Prostate gland (tissue), 2 donors: ENCODE results near the gene ADAMTS3. TPM values are rescaled to one million over a fixed set of nuclear protein-coding genes. Genes with fewer than 3 reads are reported as not detected.
"Not testable (repeated sequence)": the region's sequence is repeated elsewhere in the genome, so short reads cannot be mapped to it uniquely, and the experiment has no call there.

Source experiments
- DNase-seq: peaks from one replicate; pipeline ENCODE4 v3.0.0-alpha.2; 2019; ENCODE audit warnings: low spot score
- H3K27ac ChIP-seq, 2 donors: fragments of 200-600 bp; sonication (generic); 2 replicates each; pipeline ENCODE4 v1.5.1; 2017 to 2019
- H3K27me3 ChIP-seq: fragments of 200-600 bp; sonication (generic); replicated peaks from 2 replicates; pipeline ENCODE4 v1.5.1; 2019; ENCODE audit not compliant: insufficient read depth
- H3K36me3 ChIP-seq, 2 donors: fragments of 200-600 bp; sonication (generic); 1 replicate in 1 of 2; 2 replicates in 1 of 2; pipeline versions ENCODE4 v1.5.1 to v1.8.1; 2017 to 2019
- H3K4me1 ChIP-seq: fragments of 200-600 bp; sonication (generic); replicated peaks from 2 replicates; pipeline ENCODE4 v1.5.1; 2019
- H3K4me3 ChIP-seq, 2 donors: fragments of 200-600 bp; sonication (generic); 2 replicates each; pipeline ENCODE4 v1.5.1; 2017 to 2019
- H3K9me3 ChIP-seq: fragments of 200-600 bp; sonication (generic); 2 replicates; pipeline ENCODE4 v1.5.1; 2017
- POLR2A ChIP-seq: fragments of 450-650 bp; IDR thresholded peaks from one replicate; pipeline ENCODE4 v1.6.1; 2016; ENCODE audit warnings: antibody characterized with exemption, mild to moderate bottlenecking
- POLR2AphosphoS5 ChIP-seq: sonication (generic); formaldehyde crosslinking; IDR thresholded peaks from one replicate; pipeline ENCODE4 v1.6.1; 2017; ENCODE audit warnings: antibody characterized with exemption
- WGBS: methylation state at CpG from one replicate; pipeline ENCODE4 v1.1.5; 2018; 5-methylcytosine and 5-hydroxymethylcytosine counted together
- intact Hi-C: fragments of 100-400 bp; cut with DNase I; formaldehyde crosslinking; loops from one replicate; pipeline ENCODE4 v1.14.2; 2022
- total RNA-seq, 2 donors: library from RNA; depleted of rRNA; stranded (reverse); fragments of >200 nt; gene quantifications; one replicate each; pipeline ENCODE4 v1.1.0, GENCODE V29; 2016
- TF ChIP-seq, protein P1 (sequence below), 4 experiments: fragments of 200-600 bp in 2 of 4; fragments of 450-650 bp in 2 of 4; sonication (generic) in 2 of 4; IDR thresholded peaks; 1 replicate in 3 of 4; 2 replicates in 1 of 4; pipeline ENCODE4 v1.5.1; 2016 to 2019; ENCODE audit warnings: antibody characterized with exemption in 4 of 4, mild to moderate bottlenecking in 2 of 4, moderate library complexity in 2 of 4

The ADAMTS3 gene
- total RNA-seq, 2 donors from 2014 or later, result 0.36 to 4.0 TPM

DNA sequence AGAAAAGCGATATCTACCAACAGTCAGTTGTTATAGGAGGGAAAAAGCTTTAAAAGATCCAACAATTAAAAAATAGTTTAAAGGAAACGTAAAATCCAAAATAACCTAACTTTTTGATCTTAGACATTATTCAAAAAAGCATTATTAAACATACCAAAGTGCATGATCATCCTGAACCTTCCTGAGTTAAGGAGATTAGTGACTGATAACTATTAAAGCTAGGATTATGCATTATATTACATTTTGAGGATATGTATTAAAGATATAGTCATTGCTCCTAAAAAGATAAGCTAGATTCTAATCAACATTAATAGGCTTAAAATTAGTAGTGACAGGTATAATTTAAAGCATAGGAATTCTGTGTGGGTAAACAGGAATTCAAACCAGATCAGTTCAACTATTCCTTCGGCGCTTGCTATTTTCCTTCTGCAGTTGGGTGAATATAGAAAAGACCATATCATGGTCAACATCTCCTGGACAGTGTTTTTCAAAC, 139.6 kb downstream of the ADAMTS3 start:
- Histone ChIP-seq H3K27ac (no peak overlapping the region), H3K9me3 (no peaks in the 10 kb centered on the region), H3K4me3 (no peak overlapping the region), H3K4me1 (no peaks in the 10 kb centered on the region), H3K27me3 (no peaks in the 10 kb centered on the region), H3K36me3 (no peaks in the 10 kb centered on the region)
- 93% methylated on average over 4 of the region's 4 CpGs for WGBS
- no peak for TF ChIP-seq POLR2AphosphoS5
- TF ChIP-seq, protein P1, sequence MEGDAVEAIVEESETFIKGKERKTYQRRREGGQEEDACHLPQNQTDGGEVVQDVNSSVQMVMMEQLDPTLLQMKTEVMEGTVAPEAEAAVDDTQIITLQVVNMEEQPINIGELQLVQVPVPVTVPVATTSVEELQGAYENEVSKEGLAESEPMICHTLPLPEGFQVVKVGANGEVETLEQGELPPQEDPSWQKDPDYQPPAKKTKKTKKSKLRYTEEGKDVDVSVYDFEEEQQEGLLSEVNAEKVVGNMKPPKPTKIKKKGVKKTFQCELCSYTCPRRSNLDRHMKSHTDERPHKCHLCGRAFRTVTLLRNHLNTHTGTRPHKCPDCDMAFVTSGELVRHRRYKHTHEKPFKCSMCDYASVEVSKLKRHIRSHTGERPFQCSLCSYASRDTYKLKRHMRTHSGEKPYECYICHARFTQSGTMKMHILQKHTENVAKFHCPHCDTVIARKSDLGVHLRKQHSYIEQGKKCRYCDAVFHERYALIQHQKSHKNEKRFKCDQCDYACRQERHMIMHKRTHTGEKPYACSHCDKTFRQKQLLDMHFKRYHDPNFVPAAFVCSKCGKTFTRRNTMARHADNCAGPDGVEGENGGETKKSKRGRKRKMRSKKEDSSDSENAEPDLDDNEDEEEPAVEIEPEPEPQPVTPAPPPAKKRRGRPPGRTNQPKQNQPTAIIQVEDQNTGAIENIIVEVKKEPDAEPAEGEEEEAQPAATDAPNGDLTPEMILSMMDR (IDR thresholded peaks at IDR 0.05), result no peak
- no peak for TF ChIP-seq POLR2A
- DNase-seq, result no peak
- intact Hi-C loops, result no loop called here

DNA sequence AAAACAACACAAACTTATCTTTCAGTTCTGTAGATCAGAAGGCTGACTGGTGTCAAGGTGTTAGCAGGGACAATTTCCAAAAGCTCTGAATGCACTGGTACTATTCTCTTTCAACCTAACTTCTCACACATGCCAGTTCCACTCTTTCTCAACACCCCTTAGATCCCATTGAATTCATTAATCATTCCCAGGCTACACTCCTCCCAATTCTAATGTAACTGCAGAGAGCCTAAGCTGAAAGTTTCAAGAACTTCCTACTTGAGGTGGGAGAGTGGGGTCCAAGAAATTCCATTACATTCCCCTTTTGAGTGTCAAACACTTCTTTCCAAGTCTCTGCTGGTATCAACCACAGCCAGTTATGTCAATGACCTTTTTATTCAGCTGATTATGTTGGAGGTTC, 142.0 kb downstream of the ADAMTS3 start:
- intact Hi-C loops, result no loop called here
- no peak for TF ChIP-seq POLR2A
- TF ChIP-seq POLR2AphosphoS5, result no peak
- TF ChIP-seq, protein P1 (IDR thresholded peaks at IDR 0.05), result no peak
- Histone ChIP-seq H3K36me3 (no peaks in the 10 kb centered on the region), H3K27ac (no peak overlapping the region), H3K27me3 (no peaks in the 10 kb centered on the region), H3K4me1 (no peaks in the 10 kb centered on the region), H3K4me3 (no peak overlapping the region), H3K9me3 (no peaks in the 10 kb centered on the region)
- DNase-seq, result no peak

- H3K36me3 ChIP-seq, H3K9me3 ChIP-seq, H3K27me3 ChIP-seq, H3K4me1 ChIP-seq, H3K27ac ChIP-seq, intact Hi-C loops, DNase-seq, H3K4me3 ChIP-seq: not testable (repeated sequence)
Measured at GRCh38 chr4:72425908-72426307, 143.1 kb downstream of the ADAMTS3 start.

GRCh38 chr4:72424006-72424405, 145.0 kb downstream of the ADAMTS3 start:
- no peaks in the 10 kb centered on the region for H3K9me3 ChIP-seq
- H3K36me3 ChIP-seq, result no peaks in the 10 kb centered on the region
- 54% methylated on average over 4 of the region's 4 CpGs for WGBS
- H3K27ac ChIP-seq, result no peak overlapping the region
- DNase-seq, result no peak
- H3K27me3 ChIP-seq, result no peaks in the 10 kb centered on the region
- no peak overlapping the region for H3K4me3 ChIP-seq
- TF ChIP-seq POLR2AphosphoS5 (no peak), POLR2A (no peak)
- TF ChIP-seq, protein P1 (IDR thresholded peaks at IDR 0.05), result no peak
- H3K4me1 ChIP-seq, result no peaks in the 10 kb centered on the region
- intact Hi-C loops, result no loop called here

- 97% methylated on average over 2 of the region's 2 CpGs for WGBS
- Histone ChIP-seq H3K4me3 (no peak overlapping the region), H3K27me3 (no peaks in the 10 kb centered on the region), H3K27ac (no peak overlapping the region), H3K36me3 (no peaks in the 10 kb centered on the region), H3K9me3 (no peaks in the 10 kb centered on the region), H3K4me1 (no peaks in the 10 kb centered on the region)
- TF ChIP-seq, protein P1 (IDR thresholded peaks at IDR 0.05), result no peak
- TF ChIP-seq POLR2AphosphoS5, result no peak
- no peak for TF ChIP-seq POLR2A
- DNase-seq, result no peak
- intact Hi-C loops, result no loop called here
Measured at GRCh38 chr4:72422416-72422815, 146.6 kb downstream of the ADAMTS3 start.
